H1 (cell line): ENCODE measurements around the gene IRAK3. TPM values are rescaled to one million over a fixed set of nuclear protein-coding genes. Genes with fewer than 3 reads are reported as not detected.

Experiments
- CTCF ChIA-PET: fragments of 300-600 bp; sonication (Branson Sonifier 250); formaldehyde crosslinking; loops from one replicate; lab custom pipeline; 2021; ENCODE audit not compliant: partially characterized antibody; lab: Charles Lee
- POLR2A ChIA-PET: fragments of 300-600 bp; sonication (Branson Sonifier 250); formaldehyde crosslinking; loops from one replicate; lab custom pipeline; 2021; ENCODE audit warnings: inconsistent platforms; ENCODE audit not compliant: partially characterized antibody; lab: Charles Lee
- DNase-seq, 2 experiments: peaks; one replicate each; pipeline versions ENCODE4 v3.0.0 to v3.0.0-alpha.2; 2010 to 2022; ENCODE audit warnings: low spot score in 2 of 2, low read depth in 1 of 2, mixed read lengths in 1 of 2
- FAIRE-seq: peaks from 2 replicates; lab custom pipeline; 2011; peaks lifted over from hg19 to GRCh38; lab: Jason Lieb, UNC
- H2AFZ ChIP-seq: 2 replicates; pipeline ENCODE4 v1.8.1; 2012; ENCODE audit warnings: low read length, inconsistent platforms
- H2AK5ac ChIP-seq: 2 replicates; pipeline ENCODE4 v1.6.1; 2013; ENCODE audit warnings: low read depth, low read length
- H2BK120ac ChIP-seq: replicated peaks from 2 replicates; pipeline ENCODE3; 2013; ENCODE audit warnings: low read depth, low read length, inconsistent platforms
- H2BK12ac ChIP-seq: 2 replicates; pipeline ENCODE4 v1.6.1; 2013; ENCODE audit warnings: low read depth, low read length
- H2BK15ac ChIP-seq: 2 replicates; pipeline ENCODE4 v1.6.1; 2013; ENCODE audit warnings: low read length
- H2BK20ac ChIP-seq: 2 replicates; pipeline ENCODE4 v1.6.1; 2013; ENCODE audit warnings: low read length
- H2BK5ac ChIP-seq: 2 replicates; pipeline ENCODE4 v1.6.1; 2013; ENCODE audit warnings: low read depth, low read length
- H3K14ac ChIP-seq: 2 replicates; pipeline ENCODE4 v1.6.1; 2013; ENCODE audit warnings: inconsistent platforms; ENCODE audit not compliant: insufficient read length
- H3K18ac ChIP-seq: 2 replicates; pipeline ENCODE4 v1.6.1; 2013; ENCODE audit warnings: low read length; ENCODE audit errors: extremely low read depth
- H3K23ac ChIP-seq: 2 replicates; pipeline ENCODE4 v1.6.1; 2013; ENCODE audit warnings: inconsistent platforms; ENCODE audit not compliant: insufficient read length
- H3K23me2 ChIP-seq: 2 replicates; pipeline ENCODE4 v1.6.1; 2013; ENCODE audit warnings: low read depth, low read length
- H3K27ac ChIP-seq: 2 replicates; pipeline ENCODE4 v1.6.1; 2011; ENCODE audit warnings: low read depth, low read length, inconsistent platforms
- H3K27me3 ChIP-seq, 4 experiments: replicated peaks in 1 of 4; 1 replicate in 1 of 4; 2 replicates in 3 of 4; pipeline versions ENCODE4 v1.6.1 to v1.8.1; 2011 to 2013; ENCODE audit warnings: low read length in 3 of 4, mild to moderate bottlenecking in 3 of 4, inconsistent platforms in 2 of 4, mixed read lengths in 2 of 4, moderate library complexity in 1 of 4; ENCODE audit not compliant: control insufficient read depth in 3 of 4, insufficient read depth in 3 of 4; ENCODE audit errors: extremely low read depth in 1 of 4
- H3K36me3 ChIP-seq, 4 experiments: 2 replicates each; pipeline versions ENCODE4 v1.6.1 to v1.8.1; 2011 to 2013; ENCODE audit warnings: mild to moderate bottlenecking in 4 of 4, low read length in 3 of 4, moderate library complexity in 2 of 4, control low read depth in 1 of 4, inconsistent platforms in 1 of 4; ENCODE audit not compliant: insufficient read depth in 4 of 4, control insufficient read depth in 2 of 4
- H3K4ac ChIP-seq: replicated peaks from 2 replicates; pipeline ENCODE3; 2013; ENCODE audit warnings: low read length, low read depth, mixed read lengths, inconsistent platforms; ENCODE audit not compliant: insufficient read length
- H3K4me1 ChIP-seq, 4 experiments: replicated peaks in 1 of 4; 1 replicate in 1 of 4; 2 replicates in 3 of 4; pipeline versions ENCODE4 v1.6.1 to v1.8.1; 2011 to 2013; ENCODE audit warnings: low read length in 3 of 4, inconsistent platforms in 2 of 4, mixed read lengths in 1 of 4; ENCODE audit not compliant: insufficient read depth in 4 of 4, control insufficient read depth in 3 of 4
- H3K4me2 ChIP-seq, 2 experiments: 2 replicates each; pipeline versions ENCODE4 v1.6.1 to v1.8.1; 2011 to 2013; ENCODE audit warnings: low read depth in 2 of 2, low read length in 2 of 2, control low read depth in 1 of 2, inconsistent platforms in 1 of 2, mild to moderate bottlenecking in 1 of 2; ENCODE audit not compliant: insufficient read depth in 1 of 2
- H3K4me3 ChIP-seq, 4 experiments: fragments of 200-600, 300-600 bp in 1 of 4; sonication (generic), shearing (Covaris generic), sonication (Bioruptor Twin) in 1 of 4; 2 replicates each; pipeline versions ENCODE4 v1.5.1 to v1.8.1; 2011 to 2016; ENCODE audit warnings: low read length in 4 of 4, low read depth in 3 of 4, control low read depth in 2 of 4, inconsistent platforms in 2 of 4, mild to moderate bottlenecking in 2 of 4, mixed read lengths in 1 of 4, moderate library complexity in 1 of 4; ENCODE audit not compliant: insufficient read depth in 2 of 4; ENCODE audit errors: extremely low read depth in 1 of 4
- H3K56ac ChIP-seq: replicated peaks from 2 replicates; pipeline ENCODE3; 2013; ENCODE audit warnings: low read depth, mild to moderate bottlenecking, mixed read lengths, low read length, inconsistent platforms; ENCODE audit not compliant: insufficient read length
- H3K79me1 ChIP-seq: 2 replicates; pipeline ENCODE4 v1.6.1; 2013; ENCODE audit warnings: low read depth, low read length, control low read depth
- H3K79me2 ChIP-seq, 2 experiments: 2 replicates each; pipeline versions ENCODE4 v1.6.1 to v1.8.1; 2012 to 2013; ENCODE audit warnings: low read length in 2 of 2, mild to moderate bottlenecking in 2 of 2, inconsistent platforms in 1 of 2; ENCODE audit not compliant: insufficient read depth in 2 of 2, control insufficient read depth in 1 of 2
- H3K9ac ChIP-seq, 4 experiments: replicated peaks in 1 of 4; 1 replicate in 1 of 4; 2 replicates in 3 of 4; pipeline versions ENCODE4 v1.6.1 to v1.8.1; 2011 to 2013; ENCODE audit warnings: low read depth in 3 of 4, low read length in 3 of 4, control low read depth in 2 of 4, mild to moderate bottlenecking in 2 of 4, moderate library complexity in 2 of 4, inconsistent platforms in 1 of 4; ENCODE audit errors: extremely low read depth in 1 of 4
- H3K9me3 ChIP-seq, 2 experiments: 2 replicates each; pipeline versions ENCODE4 v1.6.1 to v1.8.1; 2012 to 2013; ENCODE audit warnings: mild to moderate bottlenecking in 2 of 2, moderate library complexity in 2 of 2, control low read depth in 1 of 2, inconsistent platforms in 1 of 2, low read depth in 1 of 2, low read length in 1 of 2, mixed read lengths in 1 of 2; ENCODE audit not compliant: insufficient read depth in 2 of 2
- H4K20me1 ChIP-seq, 2 experiments: replicated peaks in 1 of 2; 2 replicates each; pipeline versions ENCODE3 to v1.8.1; 2011 to 2013; ENCODE audit warnings: inconsistent platforms in 2 of 2, low read length in 2 of 2, mild to moderate bottlenecking in 1 of 2; ENCODE audit not compliant: insufficient read depth in 2 of 2, control insufficient read depth in 1 of 2
- H4K5ac ChIP-seq: 2 replicates; pipeline ENCODE4 v1.6.1; 2013; ENCODE audit warnings: low read length, low read depth, mixed read lengths, inconsistent platforms; ENCODE audit not compliant: insufficient read length
- H4K8ac ChIP-seq: 2 replicates; pipeline ENCODE4 v1.8.0; 2013; ENCODE audit warnings: mild to moderate bottlenecking, moderate library complexity, low read length, inconsistent platforms; ENCODE audit not compliant: insufficient read depth; ENCODE audit errors: extremely low read depth
- H4K91ac ChIP-seq: replicated peaks from 2 replicates; pipeline ENCODE3; 2013; ENCODE audit warnings: low read length, mixed read lengths, inconsistent platforms; ENCODE audit not compliant: insufficient read length
- CEBPB ChIP-seq: IDR thresholded peaks from 2 replicates; pipeline ENCODE4 v1.6.1; 2012; ENCODE audit warnings: low read depth, low read length
- CHD2 ChIP-seq: IDR thresholded peaks from 2 replicates; pipeline ENCODE4 v1.6.1; 2012; ENCODE audit warnings: low read length, improper control_type of control experiment
- CTCF ChIP-seq, 3 experiments: IDR thresholded peaks; 1 replicate in 2 of 3; 2 replicates in 1 of 3; pipeline versions ENCODE4 v1.5.1 to v1.6.1; 2011; ENCODE audit warnings: low read length in 3 of 3, mild to moderate bottlenecking in 3 of 3, inconsistent platforms in 2 of 3, low read depth in 1 of 3, moderate library complexity in 1 of 3; ENCODE audit not compliant: insufficient read depth in 1 of 3; ENCODE audit errors: control extremely low read depth in 1 of 3
- WGBS, 2 experiments: shearing (Covaris generic) in 1 of 2; methylation state at CpG; one replicate each; pipeline versions ENCODE4 v1.1.6 to v1.1.7; 2013 to 2015; ENCODE audit warnings: low lambda C conversion rate in 2 of 2, mixed read lengths in 2 of 2, inconsistent platforms in 1 of 2, low coverage in 1 of 2, missing lambda C conversion rate in 1 of 2; ENCODE audit not compliant: insufficient replicate concordance in 2 of 2, insufficient coverage in 1 of 2, insufficient read length in 1 of 2; ENCODE audit errors: extremely low coverage in 1 of 2, missing lambda C conversion rate in 1 of 2; 5-methylcytosine and 5-hydroxymethylcytosine counted together
- polyA plus RNA-seq, 7 experiments: library from polyadenylated mRNA; depleted of rRNA in 3 of 7; stranded (reverse) in 5 of 7; unstranded in 2 of 7; fragments of >200 nt in 5 of 7; fragments of 200-250 nt in 2 of 7; gene quantifications; 1 replicate in 5 of 7; 2 replicates in 1 of 7; 4 replicates in 1 of 7; pipeline versions ENCODE4 v1.2.1 to v1.2.3, GENCODE V29; 2011 to 2013; ENCODE audit warnings: missing spikeins in 2 of 7, mixed read lengths in 2 of 7
- total RNA-seq: library from RNA; stranded (reverse); fragmentation: NEBNext Ultra II Directional; extraction: Animal tissue kit (Norgen Biotek cat#: 25700); gene quantifications from 2 replicates; pipeline ENCODE4 v1.2.1, GENCODE V29; 2021

Gene IRAK3
- total and polyA plus RNA-seq, 2 of the 8 experiments (the other 6 are each of a cell fraction or from before 2014, with no cell fraction given): 0.51 to 2.2 TPM

- ChIA-PET POLR2A (interaction anchor here (1.5 kb wide), 1 partner anchor 25 kb away, joined by 7 read pairs; the partner anchor contains the start of gene TMBIM4), CTCF (interaction anchor here (0.6 to 1.8 kb wide), 3 partner anchors 159 to 265 kb away, joined by 3 to 5 read pairs (median 5); no protein-coding TSS in a partner anchor)
Observed at GRCh38 chr12:66143868-66144267, 45.1 kb upstream of the IRAK3 start.

More at GRCh38 chr12:66143868-66144267, 45.1 kb upstream of the IRAK3 start:
- Histone ChIP-seq H3K4ac (no peak overlapping the region), H3K4me3 (no peak overlapping the region), H4K8ac (no peak overlapping the region), H2AFZ (no peak overlapping the region), H2BK20ac (no peak overlapping the region), H2BK120ac (no peak overlapping the region), H3K4me2 (no peak overlapping the region), H4K5ac (no peak overlapping the region), H3K79me1 (no peaks in the 10 kb centered on the region), H3K9ac (no peak overlapping the region), H4K20me1 (no peaks in the 10 kb centered on the region), H4K91ac (no peak overlapping the region), H3K14ac (no peak overlapping the region), H3K18ac (no peak overlapping the region), H3K23me2 (no peaks in the 10 kb centered on the region), H3K27me3 (no peaks in the 10 kb centered on the region), H3K9me3 (peaks cover 10 to 12% of the 10 kb centered on the region in 2 experiments; a peak in 3 of 4 replicates), H2BK5ac (no peak overlapping the region), H3K27ac (no peak overlapping the region), H3K23ac (no peak overlapping the region), H3K56ac (no peak overlapping the region), H3K36me3 (peaks cover 0 to 9% (median 6%) of the 10 kb centered on the region in 4 experiments; a peak in 4 of 8 replicates), H3K79me2 (no peaks in the 10 kb centered on the region), H2BK15ac (no peak overlapping the region), H2AK5ac (no peak overlapping the region), H2BK12ac (no peak overlapping the region), H3K4me1 (no peaks in the 10 kb centered on the region)
- FAIRE-seq: no peak
- DNase-seq: no peak
- TF ChIP-seq CHD2 (no peak), CTCF (IDR thresholded peaks at IDR 0.05; ENCODE audit: control extremely low read depth in 1 of 3, insufficient read depth in 1 of 3, low read depth in 1 of 3, low read length in 3 of 3) (no peak), CEBPB (no peak)
- WGBS, 2 experiments: 76% methylated on average over 1 of the region's 1 CpG; no CpG with 5 or more reads in 1 of the 2 experiments
